Keratinocyte (primary cell): Measurements from ENCODE around the gene PPP1R1C. TPM values are rescaled to one million over a fixed set of nuclear protein-coding genes. Genes with fewer than 3 reads are reported as not detected.
"Not testable (repeated sequence)": the region's sequence is repeated elsewhere in the genome, so short reads cannot be mapped to it uniquely, and the experiment has no call there.

ENCODE experiments used
- DNase-seq: peaks from one replicate; pipeline ENCODE4 v3.0.0-alpha.2; 2011; ENCODE audit warnings: low read depth, missing footprints, low spot score
- FAIRE-seq: peaks from 2 replicates; lab custom pipeline; 2011; peaks lifted over from hg19 to GRCh38; lab: Jason Lieb, UNC
- H2AFZ ChIP-seq: 2 replicates; pipeline ENCODE4 v1.6.0; 2012; ENCODE audit warnings: low read length, control low read depth, inconsistent platforms; ENCODE audit not compliant: control insufficient read depth
- H3K27ac ChIP-seq: 2 replicates; pipeline ENCODE4 v1.5.1; 2011; ENCODE audit warnings: low read length; ENCODE audit not compliant: control insufficient read depth, insufficient read depth
- H3K27me3 ChIP-seq: 3 replicates; pipeline ENCODE4 v1.6.0; 2011; ENCODE audit warnings: low read length; ENCODE audit not compliant: control insufficient read depth, insufficient read depth; ENCODE audit errors: extremely low read depth
- H3K36me3 ChIP-seq, 2 experiments: 2 replicates in 1 of 2; 3 replicates in 1 of 2; pipeline ENCODE4 v1.5.1; 2011; ENCODE audit warnings: low read length in 2 of 2, mild to moderate bottlenecking in 1 of 2; ENCODE audit not compliant: control insufficient read depth in 2 of 2, insufficient read depth in 2 of 2; ENCODE audit errors: extremely low read depth in 1 of 2
- H3K4me1 ChIP-seq: 3 replicates; pipeline ENCODE4 v1.5.1; 2011; ENCODE audit warnings: low read length; ENCODE audit not compliant: control insufficient read depth, insufficient read depth; ENCODE audit errors: extremely low read depth
- H3K4me2 ChIP-seq: 3 replicates; pipeline ENCODE4 v1.6.0; 2011; ENCODE audit warnings: low read depth, low read length; ENCODE audit not compliant: control insufficient read depth, insufficient read depth; ENCODE audit errors: extremely low read depth
- H3K4me3 ChIP-seq, 3 experiments: fragments of 200-600 bp in 1 of 3; sonication (generic) in 1 of 3; 2 replicates in 2 of 3; 3 replicates in 1 of 3; pipeline ENCODE4 v1.5.1; 2011 to 2016; ENCODE audit warnings: low read length in 3 of 3, mild to moderate bottlenecking in 3 of 3, control low read depth in 2 of 3, inconsistent platforms in 1 of 3, low read depth in 1 of 3, mixed read lengths in 1 of 3, mixed run types in 1 of 3, moderate library complexity in 1 of 3; ENCODE audit not compliant: control insufficient read depth in 2 of 3, insufficient read depth in 2 of 3; ENCODE audit errors: extremely low read depth in 1 of 3
- H3K79me2 ChIP-seq: 2 replicates; pipeline ENCODE4 v1.6.0; 2012; ENCODE audit warnings: low read length; ENCODE audit not compliant: control insufficient read depth, insufficient read depth
- H3K9ac ChIP-seq: 3 replicates; pipeline ENCODE4 v1.6.0; 2011; ENCODE audit warnings: low read length; ENCODE audit not compliant: control insufficient read depth, insufficient read depth; ENCODE audit errors: extremely low read depth
- H3K9me1 ChIP-seq: 3 replicates; pipeline ENCODE4 v1.6.0; 2011; ENCODE audit warnings: low read length; ENCODE audit not compliant: control insufficient read depth, insufficient read depth; ENCODE audit errors: extremely low read depth
- H3K9me3 ChIP-seq: 2 replicates; pipeline ENCODE4 v1.5.1; 2012; ENCODE audit warnings: low read depth, low read length; ENCODE audit not compliant: control insufficient read depth
- H4K20me1 ChIP-seq: 3 replicates; pipeline ENCODE4 v1.6.0; 2011; ENCODE audit warnings: low read length; ENCODE audit not compliant: control insufficient read depth, insufficient read depth; ENCODE audit errors: extremely low read depth
- EZH2 ChIP-seq: IDR thresholded peaks from one replicate; pipeline ENCODE4 v1.6.1; 2012; ENCODE audit warnings: inconsistent platforms, mild to moderate bottlenecking, low read length, moderate library complexity
- dilution Hi-C: fragments of 300-500 bp; cut with MboI; formaldehyde crosslinking; loops from one replicate; pipeline ENCODE4 v1.7.0; 2020; ENCODE audit warnings: low sequenced_read_pairs; ENCODE audit not compliant: extremely low pct_ligation_motif_present
- polyA plus RNA-seq, 5 experiments: library from polyadenylated mRNA; depleted of rRNA in 3 of 5; stranded (reverse) in 3 of 5; stranded (forward) in 1 of 5; unstranded in 1 of 5; fragments of >200 nt; gene quantifications; 1 replicate in 1 of 5; 2 replicates in 3 of 5; 3 replicates in 1 of 5; pipeline versions ENCODE4 v1.2.1 to v1.2.3, GENCODE V29; 2011 to 2012; ENCODE audit warnings: missing spikeins in 2 of 5, low read depth in 1 of 5, low replicate concordance in 1 of 5
- TF ChIP-seq, protein P1 (sequence below), 3 experiments: IDR thresholded peaks in 1 of 3; conservative IDR thresholded peaks in 1 of 3; optimal IDR thresholded peaks in 1 of 3; 2 replicates in 2 of 3; 3 replicates in 1 of 3; pipeline versions ENCODE3 to v1.5.1; 2011; ENCODE audit warnings: low read length in 3 of 3, mild to moderate bottlenecking in 3 of 3, moderate library complexity in 2 of 3, control low read depth in 1 of 3, inconsistent platforms in 1 of 3; ENCODE audit not compliant: insufficient read depth in 2 of 3; ENCODE audit errors: extremely low read depth in 1 of 3

PPP1R1C gene
- polyA plus RNA-seq, 1 donor (not counting 4 experiments of a cell fraction or from before 2014, with no cell fraction given), result 4.3 TPM

DNA sequence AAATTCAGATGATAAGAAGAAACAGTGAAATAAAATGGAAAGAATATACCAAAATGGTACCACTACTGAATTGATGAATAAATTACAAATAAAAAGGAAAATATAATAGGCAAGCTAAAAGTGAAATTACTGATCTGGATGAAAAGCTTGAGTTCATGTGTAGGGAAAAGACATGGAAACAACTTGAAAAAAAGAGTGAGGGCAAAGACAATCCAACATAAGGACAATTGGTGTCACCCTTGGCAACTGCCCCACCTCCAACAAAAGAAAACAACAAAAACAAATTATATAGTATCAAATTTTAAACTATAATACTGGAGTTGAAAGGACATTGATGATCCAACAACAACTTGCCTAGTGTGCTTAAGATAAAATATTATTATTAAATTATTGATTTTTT, 37.6 kb downstream of the PPP1R1C start:
- Histone ChIP-seq H3K4me1 (peaks cover 2% of the 10 kb centered on the region), H4K20me1 (no peaks in the 10 kb centered on the region), H3K4me2 (no peak overlapping the region), H3K9me3 (peaks cover 3% of the 10 kb centered on the region), H3K9ac (no peak overlapping the region), H2AFZ (no peak overlapping the region), H3K4me3 (no peak overlapping the region), H3K9me1 (no peaks in the 10 kb centered on the region), H3K27ac (no peak overlapping the region), H3K36me3 (no peaks in the 10 kb centered on the region), H3K27me3 (no peaks in the 10 kb centered on the region), H3K79me2 (no peaks in the 10 kb centered on the region)
- FAIRE-seq (no peak), DNase-seq (no peak)
- no peak for TF ChIP-seq EZH2
- dilution Hi-C loops, result no loop called here

DNA sequence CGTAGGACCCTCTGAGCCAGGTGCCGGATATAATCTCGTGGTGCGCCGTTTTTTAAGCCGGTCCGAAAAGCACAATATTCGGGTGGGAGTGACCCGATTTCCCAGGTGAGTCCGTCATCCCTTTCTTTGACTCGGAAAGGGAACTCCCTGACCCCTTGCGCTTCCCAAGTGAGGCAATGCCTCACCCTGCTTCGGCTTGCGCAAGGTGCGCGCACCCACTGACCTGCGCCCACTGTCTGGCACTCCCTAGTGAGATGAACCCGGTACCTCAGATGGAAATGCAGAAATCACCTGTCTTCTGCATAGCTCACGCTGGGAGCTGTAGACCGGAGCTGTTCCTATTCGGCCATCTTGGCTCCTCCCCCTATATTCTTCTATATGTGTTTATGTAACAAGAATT, 45.2 kb downstream of the PPP1R1C start:
- H3K27ac ChIP-seq, dilution Hi-C loops, H3K36me3 ChIP-seq, H2AFZ ChIP-seq, H3K9me1 ChIP-seq, DNase-seq, H3K79me2 ChIP-seq, FAIRE-seq, H3K9me3 ChIP-seq, H4K20me1 ChIP-seq, H3K4me1 ChIP-seq, H3K27me3 ChIP-seq, H3K9ac ChIP-seq, H3K4me2 ChIP-seq: not testable (repeated sequence)
- peak overlapping the region in 1 of 3 experiments; percentile 21 for H3K4me3 ChIP-seq

DNA sequence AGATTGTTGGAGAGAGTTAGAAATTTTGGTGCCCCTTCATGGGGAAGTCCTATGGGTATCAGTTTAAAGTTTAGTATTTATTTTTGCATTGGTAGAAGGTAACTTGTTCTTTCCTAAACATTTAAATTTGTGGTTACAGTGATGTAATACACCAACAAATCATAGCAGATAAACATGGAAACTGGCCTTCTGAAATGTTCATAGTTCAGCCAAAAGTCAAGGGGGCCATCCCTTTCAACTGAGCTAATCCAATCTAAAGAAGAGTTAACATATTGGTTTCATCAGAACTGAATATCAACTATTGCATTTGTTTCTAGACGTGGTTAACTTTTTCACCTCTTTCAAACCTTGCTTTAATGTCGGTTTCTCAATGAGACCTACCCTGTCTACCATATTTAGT, 46.3 kb downstream of the PPP1R1C start:
- no peak overlapping the region for H2AFZ ChIP-seq

More for the DNA sequence above, 46.3 kb downstream of the PPP1R1C start:
- no peaks in the 10 kb centered on the region for H3K79me2 ChIP-seq
- H3K36me3 ChIP-seq, result no peaks in the 10 kb centered on the region
- H3K9me3 ChIP-seq, result no peaks in the 10 kb centered on the region
- TF ChIP-seq EZH2, result no peak
- TF ChIP-seq, protein P1, sequence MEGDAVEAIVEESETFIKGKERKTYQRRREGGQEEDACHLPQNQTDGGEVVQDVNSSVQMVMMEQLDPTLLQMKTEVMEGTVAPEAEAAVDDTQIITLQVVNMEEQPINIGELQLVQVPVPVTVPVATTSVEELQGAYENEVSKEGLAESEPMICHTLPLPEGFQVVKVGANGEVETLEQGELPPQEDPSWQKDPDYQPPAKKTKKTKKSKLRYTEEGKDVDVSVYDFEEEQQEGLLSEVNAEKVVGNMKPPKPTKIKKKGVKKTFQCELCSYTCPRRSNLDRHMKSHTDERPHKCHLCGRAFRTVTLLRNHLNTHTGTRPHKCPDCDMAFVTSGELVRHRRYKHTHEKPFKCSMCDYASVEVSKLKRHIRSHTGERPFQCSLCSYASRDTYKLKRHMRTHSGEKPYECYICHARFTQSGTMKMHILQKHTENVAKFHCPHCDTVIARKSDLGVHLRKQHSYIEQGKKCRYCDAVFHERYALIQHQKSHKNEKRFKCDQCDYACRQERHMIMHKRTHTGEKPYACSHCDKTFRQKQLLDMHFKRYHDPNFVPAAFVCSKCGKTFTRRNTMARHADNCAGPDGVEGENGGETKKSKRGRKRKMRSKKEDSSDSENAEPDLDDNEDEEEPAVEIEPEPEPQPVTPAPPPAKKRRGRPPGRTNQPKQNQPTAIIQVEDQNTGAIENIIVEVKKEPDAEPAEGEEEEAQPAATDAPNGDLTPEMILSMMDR (optimal IDR thresholded peaks at IDR 0.05 in 1 of 3, IDR thresholded peaks at IDR 0.05 in 1 of 3, conservative IDR thresholded peaks at IDR 0.05 in 1 of 3; ENCODE audit: extremely low read depth in 1 of 3, insufficient read depth in 2 of 3, low read length in 3 of 3), result no peak
- H3K4me1 ChIP-seq, result no peaks in the 10 kb centered on the region
- no peak overlapping the region for H3K4me2 ChIP-seq
- no peaks in the 10 kb centered on the region for H4K20me1 ChIP-seq
- no peak overlapping the region for H3K9ac ChIP-seq
- H3K9me1 ChIP-seq, result no peaks in the 10 kb centered on the region
- no peaks in the 10 kb centered on the region for H3K27me3 ChIP-seq
- dilution Hi-C loops, result no loop called here
- H3K4me3 ChIP-seq, result no peak overlapping the region
- DNase-seq (no peak), FAIRE-seq (no peak)
- H3K27ac ChIP-seq, result no peak overlapping the region
